ENCODE data around the gene BMP3. TPM values are rescaled to one million over a fixed set of nuclear protein-coding genes. Genes with fewer than 3 reads are reported as not detected.

BMP3 gene
- total and polyA plus RNA-seq, 7 experiments from 2014 or later: not detected

GRCh38 chr4:81093720-81094401 is 63.4 kb downstream of the BMP3 start:
- ChIA-PET CTCF (interaction anchor here (0.7 kb wide), 1 partner anchor 10 kb away, joined by 4 read pairs; no protein-coding TSS in a partner anchor), POLR2A (no interaction called here)
- Histone ChIP-seq H3K4me3 (ENCODE audit: low read length) (no peak overlapping the region), H3K36me3 (ENCODE audit: control insufficient read depth in 2 of 3, insufficient read depth in 3 of 3, low read length in 3 of 3) (no peaks in the 10 kb centered on the region), H3K4me1 (ENCODE audit: control insufficient read depth in 2 of 2, insufficient read depth in 2 of 2, low read length in 2 of 2) (no peaks in the 10 kb centered on the region), H3K27me3 (ENCODE audit: control insufficient read depth in 2 of 2, insufficient read depth in 2 of 2, low read length in 2 of 2) (no peaks in the 10 kb centered on the region), H3K27ac (ENCODE audit: low read depth, low read length) (no peak overlapping the region), H3K9me3 (ENCODE audit: control insufficient read depth in 2 of 3, low read length in 3 of 3) (no peaks in the 10 kb centered on the region)
- Mint-ChIP-seq H3K27ac (no peak overlapping the region), H3K27me3 (peaks cover 0 to 20% (median 0%) of the 10 kb centered on the region in 5 donors), H3K36me3 (no peaks in the 10 kb centered on the region), H3K4me1 (peaks cover 0 to 1% (median 0%) of the 10 kb centered on the region in 7 donors), H3K9me3 (peaks cover 0 to 7% (median 0%) of the 10 kb centered on the region in 11 donors), H3K4me3 (no peak overlapping the region)
- intact Hi-C loops (cut with micrococcal nuclease): no loop called here
- no peak for DNase-seq
- no peak for ATAC-seq

- Histone ChIP-seq H3K27ac (ENCODE audit: low read depth, low read length) (no peak overlapping the region), H3K4me3 (ENCODE audit: low read length) (no peak overlapping the region), H3K36me3 (ENCODE audit: control insufficient read depth in 2 of 3, insufficient read depth in 3 of 3, low read length in 3 of 3) (no peaks in the 10 kb centered on the region), H3K27me3 (ENCODE audit: control insufficient read depth in 2 of 2, insufficient read depth in 2 of 2, low read length in 2 of 2) (no peaks in the 10 kb centered on the region), H3K4me1 (ENCODE audit: control insufficient read depth in 2 of 2, insufficient read depth in 2 of 2, low read length in 2 of 2) (no peaks in the 10 kb centered on the region), H3K9me3 (ENCODE audit: control insufficient read depth in 2 of 3, low read length in 3 of 3) (no peaks in the 10 kb centered on the region)
- Mint-ChIP-seq H3K27me3 (peaks cover 0 to 20% (median 0%) of the 10 kb centered on the region in 5 donors), H3K9me3 (peaks cover 0 to 10% (median 0%) of the 10 kb centered on the region in 11 donors), H3K4me1 (peaks cover 0 to 1% (median 0%) of the 10 kb centered on the region in 7 donors), H3K4me3 (no peak overlapping the region), H3K27ac (no peak overlapping the region), H3K36me3 (no peaks in the 10 kb centered on the region)
- POLR2A ChIA-PET: no interaction called here
- ATAC-seq: no peak
- DNase-seq: no peak
- intact Hi-C loops (cut with micrococcal nuclease): no loop called here
- CTCF ChIA-PET: no interaction called here
Observed at GRCh38 chr4:81095389-81095788, 64.9 kb downstream of the BMP3 start.

- DNase-seq (no peak), ATAC-seq (no peak)
- no peaks in the 10 kb centered on the region for H3K4me1 ChIP-seq (ENCODE audit: control insufficient read depth in 2 of 2, insufficient read depth in 2 of 2, low read length in 2 of 2)
- H3K9me3 ChIP-seq (ENCODE audit: control insufficient read depth in 2 of 3, low read length in 3 of 3): no peaks in the 10 kb centered on the region
- ChIA-PET CTCF (no interaction called here), POLR2A (no interaction called here)
- Mint-ChIP-seq H3K9me3 (peaks cover 0 to 10% (median 0%) of the 10 kb centered on the region in 11 donors), H3K4me3 (no peak overlapping the region), H3K36me3 (no peaks in the 10 kb centered on the region), H3K4me1 (peaks cover 0 to 1% (median 0%) of the 10 kb centered on the region in 7 donors), H3K27me3 (peaks cover 0 to 20% (median 0%) of the 10 kb centered on the region in 5 donors), H3K27ac (no peak overlapping the region)
- no peak overlapping the region for H3K4me3 ChIP-seq (ENCODE audit: low read length)
- H3K27ac ChIP-seq (ENCODE audit: low read depth, low read length): no peak overlapping the region
- no peaks in the 10 kb centered on the region for H3K27me3 ChIP-seq (ENCODE audit: control insufficient read depth in 2 of 2, insufficient read depth in 2 of 2, low read length in 2 of 2)
- intact Hi-C loops (cut with micrococcal nuclease): no loop called here
- H3K36me3 ChIP-seq (ENCODE audit: control insufficient read depth in 2 of 3, insufficient read depth in 3 of 3, low read length in 3 of 3): no peaks in the 10 kb centered on the region
Observed at GRCh38 chr4:81096566-81096965, 66.1 kb downstream of the BMP3 start.

- peaks cover 0 to 3% (median 0%) of the 10 kb centered on the region in 5 donors for H3K36me3 Mint-ChIP-seq
- Histone ChIP-seq H3K9me3 (ENCODE audit: control insufficient read depth in 2 of 3, low read length in 3 of 3) (no peaks in the 10 kb centered on the region), H3K27me3 (ENCODE audit: control insufficient read depth in 2 of 2, insufficient read depth in 2 of 2, low read length in 2 of 2) (no peaks in the 10 kb centered on the region), H3K27ac (ENCODE audit: low read depth, low read length) (no peak overlapping the region), H3K4me1 (ENCODE audit: control insufficient read depth in 2 of 2, insufficient read depth in 2 of 2, low read length in 2 of 2) (no peaks in the 10 kb centered on the region), H3K4me3 (ENCODE audit: low read length) (no peak overlapping the region), H3K36me3 (ENCODE audit: control insufficient read depth in 2 of 3, insufficient read depth in 3 of 3, low read length in 3 of 3) (no peaks in the 10 kb centered on the region)
- DNase-seq: no peak
- ChIA-PET POLR2A (no interaction called here), CTCF (interaction anchor here (0.7 kb wide), 2 partner anchors 146 to 220 kb away, joined by 3 to 4 read pairs; no protein-coding TSS in a partner anchor)
- H3K4me1 Mint-ChIP-seq: no peaks in the 10 kb centered on the region
- no peak overlapping the region for H3K27ac Mint-ChIP-seq
- H3K27me3 Mint-ChIP-seq: peaks cover 0 to 13% (median 0%) of the 10 kb centered on the region in 5 donors
- no peak overlapping the region for H3K4me3 Mint-ChIP-seq
- no peak for ATAC-seq
- peaks cover 0 to 7% (median 0%) of the 10 kb centered on the region in 11 donors for H3K9me3 Mint-ChIP-seq
- intact Hi-C loops (cut with micrococcal nuclease): no loop called here
Observed at GRCh38 chr4:81102107-81102506, 71.6 kb downstream of the BMP3 start.

- no peaks in the 10 kb centered on the region for H3K4me1 ChIP-seq (ENCODE audit: control insufficient read depth in 2 of 2, insufficient read depth in 2 of 2, low read length in 2 of 2)
- ATAC-seq (no peak), DNase-seq (no peak)
- H3K36me3 Mint-ChIP-seq: peaks cover 0 to 5% (median 0%) of the 10 kb centered on the region in 5 donors
- CTCF ChIA-PET: no interaction called here
- no peaks in the 10 kb centered on the region for H3K4me1 Mint-ChIP-seq
- H3K27me3 Mint-ChIP-seq: peaks cover 0 to 3% (median 0%) of the 10 kb centered on the region in 5 donors
- H3K36me3 ChIP-seq (ENCODE audit: control insufficient read depth in 2 of 3, insufficient read depth in 3 of 3, low read length in 3 of 3): no peaks in the 10 kb centered on the region
- intact Hi-C loops (cut with micrococcal nuclease): no loop called here
- no peaks in the 10 kb centered on the region for H3K9me3 ChIP-seq (ENCODE audit: control insufficient read depth in 2 of 3, low read length in 3 of 3)
- H3K27ac ChIP-seq (ENCODE audit: low read depth, low read length): no peak overlapping the region
- peaks cover 0 to 5% (median 0%) of the 10 kb centered on the region in 11 donors for H3K9me3 Mint-ChIP-seq
- H3K4me3 ChIP-seq (ENCODE audit: low read length): no peak overlapping the region
- H3K27ac Mint-ChIP-seq: no peak overlapping the region
- no peaks in the 10 kb centered on the region for H3K27me3 ChIP-seq (ENCODE audit: control insufficient read depth in 2 of 2, insufficient read depth in 2 of 2, low read length in 2 of 2)
- POLR2A ChIA-PET: no interaction called here
- H3K4me3 Mint-ChIP-seq: no peak overlapping the region
Observed at GRCh38 chr4:81106150-81106549, 75.6 kb downstream of the BMP3 start.

Other genes with a start within 250 kb of the BMP3 start
- gene PRKG2, start 184.5 kb downstream of the BMP3 start, total RNA-seq: 1 to 10 TPM in 4 of 5 experiments, under 1 TPM in 1; 0.19 to 3.4 (median 1.7) TPM
- 1 to 10 TPM in 1 of 2 donors, under 1 TPM in 1; 0.43 to 1.2 TPM for gene PRKG2, start 184.5 kb downstream of the BMP3 start, polyA plus RNA-seq